ENCODE results near the gene AHCY.
A peak's percentile ranks its signal among the peaks of the same experiment; 100 is the strongest.

Gene AHCY

DNA sequence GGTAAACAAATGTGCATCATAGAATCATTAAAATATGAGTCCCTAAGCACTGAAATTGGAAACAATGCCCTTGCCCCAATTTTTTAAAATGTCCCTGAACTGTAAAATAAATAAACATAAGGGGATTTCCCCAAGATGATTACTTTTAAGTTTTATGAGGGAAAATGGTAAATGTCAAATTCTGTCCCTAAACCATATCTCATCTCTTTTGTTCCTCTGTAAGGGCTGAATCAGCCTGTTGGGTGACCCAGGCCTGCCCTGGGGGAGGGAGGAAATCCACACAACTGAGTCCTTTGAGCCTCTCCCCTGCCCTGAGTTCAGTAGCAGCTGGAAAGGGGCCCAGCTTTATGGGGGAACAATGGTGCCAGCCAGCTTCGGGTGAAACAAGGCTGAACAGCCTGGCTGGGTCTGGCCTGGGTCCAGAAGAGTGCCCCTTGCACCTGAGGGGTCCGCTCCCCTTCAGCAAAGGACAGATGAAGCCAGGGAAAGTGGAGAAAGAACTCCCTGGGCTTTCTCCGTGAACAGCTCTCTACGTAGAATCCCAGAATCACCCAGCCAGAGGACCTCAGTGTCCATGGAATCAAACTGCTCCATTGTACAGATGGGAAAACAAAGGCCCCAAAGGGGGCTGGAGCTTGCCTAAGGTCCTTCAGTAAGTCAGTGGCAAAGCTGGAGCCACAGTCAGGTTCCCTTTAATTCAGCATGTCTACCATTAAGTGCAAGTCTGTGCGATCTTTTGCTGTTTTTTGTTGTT lies 31.7 kb upstream of the AHCY start:
- Histone ChIP-seq H2BK120ac (ENCODE audit: insufficient read depth, low read length, poor library complexity) (peak overlapping the region; percentile 61), H4K12ac (ENCODE audit: low read depth, low read length) (no peak overlapping the region), H2BK5ac (ENCODE audit: low read depth, low read length, poor library complexity) (no peak overlapping the region), H3K79me1 (ENCODE audit: low read length) (peaks cover 4% of the 10 kb centered on the region), H3K23ac (ENCODE audit: low read length) (no peak overlapping the region), H3K4me2 (ENCODE audit: low read length) (no peak overlapping the region), H3K4ac (ENCODE audit: low read depth, low read length) (no peak overlapping the region), H3K9ac (ENCODE audit: low read length) (no peak overlapping the region), H4K91ac (ENCODE audit: low read depth, low read length) (peak overlapping the region; percentile 59), H2AFZ (ENCODE audit: insufficient read depth, low read length, poor library complexity) (peak overlapping the region; percentile 5), H3K27me3 (ENCODE audit: insufficient read depth, low read length) (no peaks in the 10 kb centered on the region), H2AK5ac (ENCODE audit: low read length) (no peak overlapping the region), H3K18ac (ENCODE audit: low read length) (no peak overlapping the region), H3K27ac (ENCODE audit: low read depth, low read length) (peak overlapping the region; percentile 55), H3K9me3 (ENCODE audit: insufficient read depth, low read depth, low read length) (no peaks in the 10 kb centered on the region), H4K8ac (ENCODE audit: low read depth, low read length) (peak overlapping the region; percentile 62), H3K4me1 (ENCODE audit: control insufficient read depth in 1 of 2, insufficient read depth in 2 of 2, low read length in 2 of 2) (peaks cover 10 to 14% of the 10 kb centered on the region in 2 experiments), H3K79me2 (ENCODE audit: control insufficient read depth, insufficient read depth, low read length, poor library complexity) (no peaks in the 10 kb centered on the region), H3K36me3 (ENCODE audit: control insufficient read depth in 1 of 2, insufficient read depth in 2 of 2, low read length in 2 of 2) (no peaks in the 10 kb centered on the region), H3K4me3 (ENCODE audit: low read depth, low read length) (no peak overlapping the region), H3K14ac (ENCODE audit: low read length) (no peak overlapping the region), H2BK12ac (ENCODE audit: low read length) (peak overlapping the region; percentile 59)
- WGBS (ENCODE audit: extremely low coverage, insufficient coverage, insufficient read length) = no CpG with 5 or more reads among the region's 5 CpGs
- no peak for DNase-seq

DNA sequence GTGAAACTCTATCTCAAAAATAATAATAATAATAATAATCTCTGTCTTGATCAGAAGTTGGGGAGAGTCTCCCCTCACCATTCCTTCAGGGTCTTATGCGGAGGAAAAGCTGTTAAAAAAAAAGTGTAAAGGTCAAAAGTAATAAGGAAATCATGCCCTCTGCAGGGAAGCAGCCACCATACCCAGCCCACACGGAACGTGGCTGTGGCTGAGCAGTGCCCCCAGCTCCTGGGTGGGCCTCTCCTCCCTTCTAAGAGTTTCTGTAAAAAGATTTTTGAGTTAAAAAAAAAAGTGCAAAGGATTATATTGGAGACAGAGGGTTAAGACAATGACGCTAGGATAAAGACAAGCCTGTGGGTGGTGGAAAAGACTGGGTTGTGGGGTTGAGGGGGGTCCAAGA lies 30.6 kb upstream of the AHCY start:
- H2BK5ac ChIP-seq (ENCODE audit: low read depth, low read length, poor library complexity) = no peak overlapping the region
- H4K12ac ChIP-seq (ENCODE audit: low read depth, low read length) = no peak overlapping the region
- no peak overlapping the region for H3K14ac ChIP-seq (ENCODE audit: low read length)
- H3K36me3 ChIP-seq (ENCODE audit: control insufficient read depth in 1 of 2, insufficient read depth in 2 of 2, low read length in 2 of 2) = no peaks in the 10 kb centered on the region
- H3K4ac ChIP-seq (ENCODE audit: low read depth, low read length) = no peak overlapping the region
- H3K79me1 ChIP-seq (ENCODE audit: low read length) = peaks cover 4% of the 10 kb centered on the region
- H3K4me2 ChIP-seq (ENCODE audit: low read length) = no peak overlapping the region
- H3K79me2 ChIP-seq (ENCODE audit: control insufficient read depth, insufficient read depth, low read length, poor library complexity) = no peaks in the 10 kb centered on the region
- no peak overlapping the region for H2BK12ac ChIP-seq (ENCODE audit: low read length)
- no peak overlapping the region for H4K8ac ChIP-seq (ENCODE audit: low read depth, low read length)
- no peak overlapping the region for H3K4me3 ChIP-seq (ENCODE audit: low read depth, low read length)
- H3K9ac ChIP-seq (ENCODE audit: low read length) = no peak overlapping the region
- H3K9me3 ChIP-seq (ENCODE audit: insufficient read depth, low read depth, low read length) = no peaks in the 10 kb centered on the region
- no peak overlapping the region for H3K18ac ChIP-seq (ENCODE audit: low read length)
- no peak overlapping the region for H3K27ac ChIP-seq (ENCODE audit: low read depth, low read length)
- no peak for DNase-seq
- WGBS (ENCODE audit: extremely low coverage, insufficient coverage, insufficient read length) = no CpG with 5 or more reads among the region's 4 CpGs
- H2AK5ac ChIP-seq (ENCODE audit: low read length) = no peak overlapping the region
- peak overlapping the region; percentile 41 for H4K91ac ChIP-seq (ENCODE audit: low read depth, low read length)
- no peak overlapping the region for H2BK120ac ChIP-seq (ENCODE audit: insufficient read depth, low read length, poor library complexity)
- peaks cover 10 to 14% of the 10 kb centered on the region in 2 experiments for H3K4me1 ChIP-seq (ENCODE audit: control insufficient read depth in 1 of 2, insufficient read depth in 2 of 2, low read length in 2 of 2)
- no peaks in the 10 kb centered on the region for H3K27me3 ChIP-seq (ENCODE audit: insufficient read depth, low read length)
- no peak overlapping the region for H2AFZ ChIP-seq (ENCODE audit: insufficient read depth, low read length, poor library complexity)
- no peak overlapping the region for H3K23ac ChIP-seq (ENCODE audit: low read length)

DNA sequence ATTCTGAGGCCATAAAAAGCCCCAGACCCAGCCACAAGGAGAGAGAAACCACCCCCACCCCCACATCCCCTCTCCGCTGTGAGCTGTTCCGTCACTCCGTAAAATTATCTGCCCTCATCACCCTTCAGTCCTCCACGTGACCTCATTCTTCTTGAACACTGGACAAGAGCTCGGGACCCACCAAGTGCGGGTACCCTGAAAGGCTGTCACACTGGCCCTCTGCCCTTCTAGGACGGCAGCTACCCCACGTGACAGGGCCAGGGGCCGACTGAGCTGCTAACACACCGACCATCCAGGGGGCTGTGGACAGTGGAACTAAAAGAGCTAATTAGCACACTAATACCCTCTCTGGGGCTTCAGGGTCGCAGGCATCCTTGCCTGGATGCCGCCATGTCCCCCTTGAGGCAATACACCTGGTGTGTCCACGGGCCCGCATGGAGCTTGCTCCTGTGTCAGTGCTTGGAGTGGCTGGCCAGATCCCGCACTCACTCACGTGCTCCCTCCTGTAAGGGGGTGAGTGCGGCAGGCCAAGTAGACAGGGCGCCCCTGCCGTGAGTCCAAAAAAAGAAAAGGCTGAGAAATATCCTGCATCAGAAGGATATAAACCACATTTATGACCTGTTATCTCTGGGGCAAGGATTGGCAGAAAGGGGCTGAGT lies 29.2 kb upstream of the AHCY start:
- H2AK5ac ChIP-seq (ENCODE audit: low read length) = no peak overlapping the region
- no peak overlapping the region for H3K4me3 ChIP-seq (ENCODE audit: low read depth, low read length)
- H3K23ac ChIP-seq (ENCODE audit: low read length) = no peak overlapping the region
- H3K79me1 ChIP-seq (ENCODE audit: low read length) = peaks cover 4% of the 10 kb centered on the region
- no peak overlapping the region for H3K9ac ChIP-seq (ENCODE audit: low read length)
- H3K27ac ChIP-seq (ENCODE audit: low read depth, low read length) = no peak overlapping the region
- H3K9me3 ChIP-seq (ENCODE audit: insufficient read depth, low read depth, low read length) = no peaks in the 10 kb centered on the region
- H4K12ac ChIP-seq (ENCODE audit: low read depth, low read length) = no peak overlapping the region
- H4K91ac ChIP-seq (ENCODE audit: low read depth, low read length) = no peak overlapping the region
- no peak overlapping the region for H3K18ac ChIP-seq (ENCODE audit: low read length)
- no peak overlapping the region for H3K4ac ChIP-seq (ENCODE audit: low read depth, low read length)
- no peak overlapping the region for H4K8ac ChIP-seq (ENCODE audit: low read depth, low read length)
- no peak overlapping the region for H2BK120ac ChIP-seq (ENCODE audit: insufficient read depth, low read length, poor library complexity)
- no peak overlapping the region for H2AFZ ChIP-seq (ENCODE audit: insufficient read depth, low read length, poor library complexity)
- no peak for DNase-seq
- H2BK12ac ChIP-seq (ENCODE audit: low read length) = no peak overlapping the region
- no peaks in the 10 kb centered on the region for H3K27me3 ChIP-seq (ENCODE audit: insufficient read depth, low read length)
- H3K79me2 ChIP-seq (ENCODE audit: control insufficient read depth, insufficient read depth, low read length, poor library complexity) = no peaks in the 10 kb centered on the region
- H2BK5ac ChIP-seq (ENCODE audit: low read depth, low read length, poor library complexity) = no peak overlapping the region
- WGBS (ENCODE audit: extremely low coverage, insufficient coverage, insufficient read length) = no CpG with 5 or more reads among the region's 19 CpGs
- no peak overlapping the region for H3K4me2 ChIP-seq (ENCODE audit: low read length)
- no peaks in the 10 kb centered on the region for H3K36me3 ChIP-seq (ENCODE audit: control insufficient read depth in 1 of 2, insufficient read depth in 2 of 2, low read length in 2 of 2)
- peaks cover 10 to 14% of the 10 kb centered on the region in 2 experiments for H3K4me1 ChIP-seq (ENCODE audit: control insufficient read depth in 1 of 2, insufficient read depth in 2 of 2, low read length in 2 of 2)
- H3K14ac ChIP-seq (ENCODE audit: low read length) = no peak overlapping the region

DNA sequence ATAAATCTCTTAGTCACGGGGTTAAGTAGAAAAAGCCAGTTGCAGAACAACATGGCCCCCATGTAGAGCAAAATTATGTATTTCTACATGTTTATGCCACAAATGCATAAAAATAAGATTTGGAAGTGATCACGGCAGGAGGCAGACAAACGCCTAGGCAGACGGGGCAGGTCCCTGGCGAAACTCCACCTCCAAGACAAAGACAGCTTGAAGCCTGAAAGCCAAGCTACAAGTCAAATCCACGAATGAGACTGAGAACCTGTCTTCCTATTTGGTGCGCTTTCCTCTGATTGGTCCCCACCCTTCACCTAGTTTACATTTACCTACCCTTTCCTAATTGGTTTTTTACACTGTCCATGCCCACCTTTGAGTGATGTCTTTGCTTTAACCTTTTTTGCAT lies 28.7 kb upstream of the AHCY start:
- DNase-seq = peak in 1 of 2 donors; percentile 49
- Histone ChIP-seq H2BK120ac (ENCODE audit: insufficient read depth, low read length, poor library complexity) (no peak overlapping the region), H2AFZ (ENCODE audit: insufficient read depth, low read length, poor library complexity) (no peak overlapping the region), H2BK5ac (ENCODE audit: low read depth, low read length, poor library complexity) (no peak overlapping the region), H3K23ac (ENCODE audit: low read length) (no peak overlapping the region), H3K27me3 (ENCODE audit: insufficient read depth, low read length) (no peaks in the 10 kb centered on the region), H3K79me2 (ENCODE audit: control insufficient read depth, insufficient read depth, low read length, poor library complexity) (no peaks in the 10 kb centered on the region), H3K36me3 (ENCODE audit: control insufficient read depth in 1 of 2, insufficient read depth in 2 of 2, low read length in 2 of 2) (no peaks in the 10 kb centered on the region), H3K18ac (ENCODE audit: low read length) (no peak overlapping the region), H3K14ac (ENCODE audit: low read length) (no peak overlapping the region), H3K27ac (ENCODE audit: low read depth, low read length) (no peak overlapping the region), H3K4me2 (ENCODE audit: low read length) (no peak overlapping the region), H3K4me1 (ENCODE audit: control insufficient read depth in 1 of 2, insufficient read depth in 2 of 2, low read length in 2 of 2) (peaks cover 10 to 14% of the 10 kb centered on the region in 2 experiments), H3K4ac (ENCODE audit: low read depth, low read length) (no peak overlapping the region), H4K12ac (ENCODE audit: low read depth, low read length) (no peak overlapping the region), H3K79me1 (ENCODE audit: low read length) (peaks cover 4% of the 10 kb centered on the region), H4K91ac (ENCODE audit: low read depth, low read length) (no peak overlapping the region), H3K9me3 (ENCODE audit: insufficient read depth, low read depth, low read length) (no peaks in the 10 kb centered on the region), H3K4me3 (ENCODE audit: low read depth, low read length) (no peak overlapping the region), H2BK12ac (ENCODE audit: low read length) (no peak overlapping the region), H3K9ac (ENCODE audit: low read length) (no peak overlapping the region), H2AK5ac (ENCODE audit: low read length) (no peak overlapping the region), H4K8ac (ENCODE audit: low read depth, low read length) (no peak overlapping the region)
- WGBS (ENCODE audit: extremely low coverage, insufficient coverage, insufficient read length) = no CpG with 5 or more reads among the region's 7 CpGs
